GM12801 (cell line): Measurements from ENCODE around the gene ZCCHC3.

ENCODE experiments used
- CTCF ChIP-seq: IDR thresholded peaks from one replicate; pipeline ENCODE4 v1.5.1; 2011; ENCODE audit warnings: control low read depth; ENCODE audit not compliant: insufficient read length; ENCODE audit errors: extremely low read depth

ZCCHC3 gene

GRCh38 chr20:263701-264100 is 33.7 kb upstream of the ZCCHC3 start:
- no peak for TF ChIP-seq CTCF

DNA sequence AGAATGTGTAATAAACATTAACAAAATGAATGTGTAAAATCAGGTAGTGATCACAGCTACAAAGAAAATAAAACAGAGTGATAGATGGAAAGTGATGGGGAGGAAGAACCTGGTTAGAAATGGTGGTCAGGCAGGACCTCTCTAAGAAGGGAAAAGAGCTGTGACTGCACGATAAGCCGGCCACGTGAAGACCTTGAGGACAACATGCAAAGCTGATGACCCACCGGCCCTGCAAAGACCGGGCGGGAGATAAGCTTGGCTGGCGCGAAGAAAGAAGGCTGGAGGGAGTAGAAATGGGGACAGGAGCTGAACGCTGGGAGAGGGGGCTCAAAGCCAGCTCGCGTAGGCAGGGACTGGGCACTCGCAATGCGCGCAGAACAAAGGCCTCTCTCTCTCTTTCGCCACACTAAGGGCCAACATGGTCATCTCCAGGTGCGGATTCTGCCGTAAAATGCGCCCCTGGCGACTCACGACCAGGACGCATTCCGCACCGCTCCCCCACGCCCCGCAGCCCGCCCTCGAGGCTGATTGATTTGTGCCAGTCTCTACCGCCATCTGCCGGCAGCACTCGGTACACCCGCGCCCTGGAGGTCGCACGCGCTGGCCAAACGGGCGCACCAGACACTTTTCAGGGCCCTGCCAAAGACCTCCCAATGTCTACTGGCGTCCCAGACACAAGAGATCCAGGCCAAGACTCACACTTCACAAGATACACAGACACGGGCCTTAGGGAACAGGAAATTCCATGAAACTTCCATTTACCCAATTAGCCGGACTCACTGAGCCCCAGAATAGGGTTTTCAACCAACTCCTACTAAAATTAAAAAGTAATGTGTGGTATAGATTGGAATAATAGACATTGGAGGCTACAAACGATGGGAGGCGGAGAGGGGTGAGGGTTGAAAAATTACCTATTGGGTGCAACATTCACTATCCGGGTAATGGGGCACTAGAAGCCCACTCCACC is 30.5 kb upstream of the ZCCHC3 start:
- TF ChIP-seq CTCF: no peak

- TF ChIP-seq CTCF: no peak
Measured at GRCh38 chr20:270517-270916, 26.9 kb upstream of the ZCCHC3 start.

DNA sequence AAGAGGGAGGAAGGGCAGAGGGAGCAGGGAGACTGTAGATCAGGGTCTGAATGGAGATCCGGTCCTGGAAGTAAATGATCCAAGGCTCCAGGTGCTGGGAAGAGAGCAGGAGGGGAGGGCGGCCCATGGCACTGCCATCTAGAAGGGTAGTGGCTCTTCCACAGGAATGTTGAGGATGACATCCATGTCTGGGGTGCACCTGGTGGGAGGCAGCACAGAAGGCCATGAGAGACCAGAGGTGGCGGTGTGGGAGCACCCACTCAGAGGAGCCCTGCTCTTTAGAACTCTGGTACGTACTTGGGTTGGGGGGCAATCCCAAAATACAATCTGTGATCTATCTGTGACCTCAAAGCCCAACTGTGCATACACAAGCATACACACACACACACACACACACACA is 26.3 kb upstream of the ZCCHC3 start:
- TF ChIP-seq CTCF: no peak

GRCh38 chr20:271528-271927 is 25.8 kb upstream of the ZCCHC3 start:
- no peak for TF ChIP-seq CTCF

DNA sequence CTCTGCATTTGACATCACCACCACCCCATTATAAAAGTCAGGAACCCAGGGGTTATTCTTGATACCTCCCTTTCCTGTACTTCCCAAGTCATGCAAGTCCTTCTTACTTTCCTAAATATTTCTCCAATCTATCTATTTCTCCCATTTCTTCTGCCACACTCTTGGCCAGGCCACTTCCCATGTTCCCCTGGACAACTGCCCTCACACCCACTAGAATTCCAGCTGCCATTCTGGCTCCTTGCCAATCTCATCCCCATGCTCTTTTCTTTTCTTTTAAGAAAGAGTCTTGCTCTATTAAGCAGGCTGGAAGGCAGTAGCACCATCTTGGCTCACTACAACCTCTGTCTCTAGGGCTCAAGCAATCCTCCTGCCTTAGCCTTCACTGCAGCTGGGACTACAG is 24.7 kb upstream of the ZCCHC3 start:
- no peak for TF ChIP-seq CTCF

DNA sequence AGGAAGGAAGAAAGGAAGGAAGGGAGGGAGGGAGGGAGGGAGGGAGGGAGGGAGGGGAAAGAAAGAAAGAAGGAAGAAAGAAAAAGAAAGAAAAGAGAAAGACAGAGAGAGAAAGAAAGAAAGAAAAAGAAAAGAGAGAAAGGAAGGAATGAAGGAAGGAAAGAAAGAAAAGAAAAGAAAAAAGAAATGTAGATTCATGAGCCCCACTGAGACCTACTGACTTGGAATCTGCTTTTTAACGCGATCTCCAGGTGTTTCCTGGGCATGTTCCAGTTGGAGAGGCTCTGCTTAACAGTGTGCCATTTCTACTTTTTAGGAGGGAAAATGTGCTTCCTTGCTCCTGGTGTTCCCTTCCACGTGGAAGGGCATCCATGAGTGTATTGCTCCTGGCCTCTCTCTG is 23.5 kb upstream of the ZCCHC3 start:
- TF ChIP-seq CTCF: no peak
